ENCODE data around the gene ACTR3. TPM values are rescaled to one million over a fixed set of nuclear protein-coding genes. Genes with fewer than 3 reads are reported as not detected.
A peak's percentile ranks its signal among the peaks of the same experiment; 100 is the strongest.

Gene ACTR3
- total and polyA plus RNA-seq, 2 of the 4 experiments (the other 2 are of a cell fraction): 246 to 307 TPM

DNA sequence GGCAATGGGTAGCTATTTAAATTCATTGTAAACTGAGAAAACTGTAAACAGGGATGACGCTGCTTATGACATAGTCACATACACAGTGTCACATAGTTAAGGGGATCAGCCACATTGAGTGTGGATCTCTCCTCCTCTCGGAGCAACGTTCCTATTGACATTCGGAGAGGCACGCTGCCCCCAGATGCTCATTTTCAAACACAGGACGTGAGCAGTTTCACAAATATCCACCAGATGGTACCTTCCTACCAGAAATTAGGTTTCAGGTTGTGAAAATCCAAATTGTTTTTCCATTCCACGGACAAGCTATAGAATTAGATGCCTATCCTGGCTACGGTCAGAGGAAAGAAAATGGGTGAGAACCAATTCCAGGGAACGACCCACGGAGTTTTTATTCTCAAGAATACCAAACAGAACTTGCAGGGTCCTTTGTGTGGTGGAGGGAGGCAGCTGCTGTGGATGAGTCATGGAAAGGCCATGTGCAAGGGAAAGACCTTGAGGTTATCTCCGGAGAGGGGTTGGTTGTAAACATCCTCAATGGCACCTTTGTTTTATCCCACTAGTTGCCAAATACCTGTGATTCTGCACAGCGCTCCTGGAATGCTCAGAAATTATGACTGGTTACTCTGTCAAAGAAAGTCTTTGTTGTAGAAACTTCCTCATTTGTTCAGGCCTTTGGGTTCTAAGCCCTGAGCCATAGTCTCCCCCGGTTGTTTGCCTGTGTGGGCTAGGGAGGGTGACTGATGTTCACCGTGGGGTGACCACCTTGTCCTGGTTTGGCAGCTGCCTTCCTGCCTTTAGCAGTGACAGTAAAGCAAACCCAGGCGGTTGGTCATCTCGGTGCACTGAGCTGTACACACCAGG is 88.0 kb downstream of the ACTR3 start:
- no peak overlapping the region for H3K4me2 ChIP-seq (ENCODE audit: low read depth, low read length)
- POLR2A ChIA-PET (ENCODE audit: unreplicated experiment): no interaction called here

More for the DNA sequence above, 88.0 kb downstream of the ACTR3 start:
- Histone ChIP-seq H3K27ac (ENCODE audit: insufficient read depth, low read length) (no peak overlapping the region), H3K4me3 (ENCODE audit: insufficient read depth, low read depth, low read length) (no peak overlapping the region), H4K91ac (ENCODE audit: insufficient read depth, low read depth, low read length) (no peak overlapping the region), H2AK5ac (ENCODE audit: low read depth, low read length) (0 out of 2 replicates have a peak overlapping the region, but pooled peaks have one; percentile 38), H3K9me3 (ENCODE audit: control insufficient read depth, insufficient read depth, low read length) (no peaks in the 10 kb centered on the region; the same call in 1 of the 2 replicates), H3K56ac (ENCODE audit: extremely low read depth, insufficient read depth, low read length) (no peak overlapping the region), H3K79me1 (ENCODE audit: low read depth in 1 of 2, low read length in 2 of 2) (no peaks in the 10 kb centered on the region), H2AFZ (replicated peaks; ENCODE audit: low read length, poor library complexity) (peak overlapping the region; percentile 59), H3K36me3 (ENCODE audit: control insufficient read depth, insufficient read depth, low read length) (peaks cover 6% of the 10 kb centered on the region), H3K9me1 (ENCODE audit: insufficient read depth, low read length) (peaks cover 6% of the 10 kb centered on the region), H2AK9ac (replicated peaks; ENCODE audit: low read depth, low read length, poor library complexity) (peak overlapping the region; percentile 23), H2BK5ac (ENCODE audit: low read depth, low read length, poor library complexity, severe bottlenecking) (no peak overlapping the region), H2BK120ac (ENCODE audit: low read depth, low read length) (no peak overlapping the region), H3K23ac (ENCODE audit: low read depth, low read length) (no peak overlapping the region), H3K4ac (ENCODE audit: low read depth, low read length) (no peak overlapping the region), H3K4me1 (ENCODE audit: control insufficient read depth, insufficient read depth, low read length) (peaks cover 10% of the 10 kb centered on the region), H2BK15ac (ENCODE audit: low read depth, low read length) (no peak overlapping the region), H3K27me3 (ENCODE audit: control insufficient read depth, insufficient read depth, low read length) (no peaks in the 10 kb centered on the region), H3K18ac (ENCODE audit: low read depth, low read length) (no peak overlapping the region), H4K5ac (ENCODE audit: low read depth, low read length) (no peak overlapping the region), H4K8ac (ENCODE audit: low read depth in 2 of 2, low read length in 2 of 2) (peak overlapping the region in 1 of 2 experiments; percentile 67; a peak in 2 of 4 replicates), H3K14ac (replicated peaks; ENCODE audit: low read depth, low read length) (peak overlapping the region; percentile 22; the same call in 1 of the 2 replicates), H4K20me1 (ENCODE audit: insufficient read depth, low read length) (no peaks in the 10 kb centered on the region; the same call in 1 of the 2 replicates), H3K9ac (ENCODE audit: low read depth, low read length) (no peak overlapping the region), H2BK20ac (ENCODE audit: low read depth, low read length) (no peak overlapping the region)
- intact Hi-C loops (cut with micrococcal nuclease): loop anchor here (5.0 kb wide), 1 partner anchor 574 kb away; no protein-coding TSS in a partner anchor
- TF ChIP-seq CTCF (conservative IDR thresholded peaks at IDR 0.05; ENCODE audit: low read depth, low read length) (peak; percentile 48), FOS (IDR thresholded peaks at IDR 0.05; ENCODE audit: low read depth, low read length) (peak; percentile 31; the same call in 1 of the 2 replicates), RFX5 (IDR thresholded peaks at IDR 0.05; ENCODE audit: low read depth, low read length) (no peak), SMC3 (IDR thresholded peaks at IDR 0.05; ENCODE audit: low read depth, low read length) (no peak), RAD21 (IDR thresholded peaks at IDR 0.05; ENCODE audit: low read length) (peak; percentile 44)
- ATAC-seq (ENCODE audit: low read depth): peak; percentile 36
- CTCF ChIA-PET: interaction anchor here (0.5 to 1.6 kb wide), 5 partner anchors 15 to 1132 kb away, joined by 3 to 6 read pairs (median 4); no protein-coding TSS in a partner anchor
- BruUV-seq (replicated peaks): no TSS peak
- WGBS, 2 experiments (ENCODE audit: extremely low coverage in 2 of 2, insufficient read length in 1 of 2): 80% methylated on average over 4 of the region's 16 CpGs; no CpG with 5 or more reads in 1 of the 2 experiments
- in situ Hi-C loops (cut with MboI; ENCODE audit: low sequenced_read_pairs): loop anchor here (25.0 kb wide), 1 partner anchor 584 kb away; no protein-coding TSS in a partner anchor
- dilution Hi-C loops (cut with HindIII; ENCODE audit: low sequenced_read_pairs, unreplicated experiment): no loop called here
- DNase-seq: peak; percentile 72
